Mucosa of gallbladder (tissue), 1 donor: ENCODE results near the gene KCTD20. TPM values are rescaled to one million over a fixed set of nuclear protein-coding genes. Genes with fewer than 3 reads are reported as not detected.
"Not testable (repeated sequence)": the region's sequence is repeated elsewhere in the genome, so short reads cannot be mapped to it uniquely, and the experiment has no call there.

ENCODE experiments used
- DNase-seq: peaks from one replicate; pipeline ENCODE4 v3.0.0-alpha.2; 2020; ENCODE audit warnings: low spot score
- total RNA-seq: library from RNA; stranded (reverse); gene quantifications from one replicate; pipeline ENCODE4 v1.2.1, GENCODE V29; 2021
- donor health status: DM: no; HTN: no; CAD: no.

The KCTD20 gene
- 37.2 TPM for total RNA-seq

GRCh38 chr6:36442671-36443470, at the start of gene KCTD20, which contains the start of gene PXT1:
Gene KCTD20, plus strand, starts transcription at chr6:36443000. Its CDS starts 27,098 bp downstream, at chr6:36470098.
Gene PXT1, minus strand, starts transcription at chr6:36442854. Its CDS starts 16,772 bp downstream, at chr6:36426082.
- DNase-seq, result peak; percentile 88

- no peak for DNase-seq
Measured at GRCh38 chr6:36399970-36400369, 42.8 kb upstream of the KCTD20 start.

GRCh38 chr6:36402481-36402880, 40.3 kb upstream of the KCTD20 start:
- no peak for DNase-seq

- DNase-seq, result no peak
Measured at GRCh38 chr6:36404164-36404563, 38.6 kb upstream of the KCTD20 start.

- DNase-seq, result not testable (repeated sequence)
Measured at GRCh38 chr6:36409718-36410117, 33.1 kb upstream of the KCTD20 start.

- no peak for DNase-seq
Measured at GRCh38 chr6:36413489-36414480, 29.0 kb upstream of the KCTD20 start.

- DNase-seq, result no peak
Measured at GRCh38 chr6:36414481-36414880, 28.3 kb upstream of the KCTD20 start.

- DNase-seq, result no peak
Measured at GRCh38 chr6:36418558-36418957, 24.2 kb upstream of the KCTD20 start.

GRCh38 chr6:36419310-36419709, 23.5 kb upstream of the KCTD20 start:
- no peak for DNase-seq

- no peak for DNase-seq
Measured at GRCh38 chr6:36422714-36423100, 20.1 kb upstream of the KCTD20 start.

GRCh38 chr6:36423101-36423824, 19.5 kb upstream of the KCTD20 start:
- DNase-seq, result peak; percentile 99

- no peak for DNase-seq
Measured at GRCh38 chr6:36426622-36427021, 16.2 kb upstream of the KCTD20 start.

GRCh38 chr6:36428911-36429310, 13.9 kb upstream of the KCTD20 start:
- DNase-seq, result no peak

- DNase-seq, result no peak
Measured at GRCh38 chr6:36430351-36430750, 12.4 kb upstream of the KCTD20 start.

GRCh38 chr6:36431197-36431596, 11.6 kb upstream of the KCTD20 start:
- no peak for DNase-seq

- no peak for DNase-seq
Measured at GRCh38 chr6:36432151-36432671, 10.6 kb upstream of the KCTD20 start.

GRCh38 chr6:36436466-36436865, 6.3 kb upstream of the KCTD20 start:
- no peak for DNase-seq

- DNase-seq, result peak; percentile 96
Measured at GRCh38 chr6:36441307-36441894, 1.4 kb upstream of the KCTD20 start.

- DNase-seq, result no peak
Measured at GRCh38 chr6:36442103-36442670, 613 bp upstream of the KCTD20 start.
